ENCODE results near the gene CD180. TPM values are rescaled to one million over a fixed set of nuclear protein-coding genes. Genes with fewer than 3 reads are reported as not detected.
A peak's percentile ranks its signal among the peaks of the same experiment; 100 is the strongest.
"Not testable (repeated sequence)": the region's sequence is repeated elsewhere in the genome, so short reads cannot be mapped to it uniquely, and the experiment has no call there.

CD180 gene
- total RNA-seq, 2 experiments from 2014 or later = 0.08 TPM; not detected in 1

- Histone ChIP-seq H3K27ac (ENCODE audit: low read depth in 1 of 2, low read length in 2 of 2) (no peak overlapping the region), H3K4me1 (ENCODE audit: insufficient read depth, low read length) (peaks cover 7% of the 10 kb centered on the region), H3K4me3 (ENCODE audit: low read length) (no peak overlapping the region), H3K27me3 (ENCODE audit: control insufficient read depth in 1 of 2, insufficient read depth in 2 of 2, low read length in 2 of 2) (no peaks in the 10 kb centered on the region), H3K9me3 (ENCODE audit: control insufficient read depth in 1 of 2, insufficient read depth in 1 of 2, low read length in 2 of 2) (peaks cover 0 to 17% of the 10 kb centered on the region in 2 experiments), H3K36me3 (ENCODE audit: insufficient read depth, low read length) (no peaks in the 10 kb centered on the region)
- Mint-ChIP-seq H3K4me1 (ENCODE audit: low read depth) (peaks cover 18% of the 10 kb centered on the region), H3K9me3 (peaks cover 17% of the 10 kb centered on the region), H3K36me3 (ENCODE audit: low read depth) (peaks cover 27% of the 10 kb centered on the region), H3K27me3 (no peaks in the 10 kb centered on the region), H3K4me3 (no peak overlapping the region), H3K27ac (no peak overlapping the region)
- ATAC-seq (ENCODE audit: poor library complexity) (no peak), DNase-seq (no peak)
- no peak for TF ChIP-seq CTCF (IDR thresholded peaks at IDR 0.05)
- intact Hi-C loops (cut with DNase I, micrococcal nuclease) = no loop called here
- POLR2A ChIA-PET = interaction anchor here (1.1 kb wide), 1 partner anchor 7 kb away, joined by 4 read pairs; no protein-coding TSS in a partner anchor
- CTCF ChIA-PET = no interaction called here
These were observed 22.6 kb downstream of the CD180 start for GRCh38 chr5:67173959-67174358.

- H3K36me3 ChIP-seq (ENCODE audit: insufficient read depth, low read length); H3K27me3 ChIP-seq (ENCODE audit: control insufficient read depth in 1 of 2, insufficient read depth in 2 of 2, low read length in 2 of 2); POLR2A ChIA-PET; H3K27me3 Mint-ChIP-seq; H3K27ac ChIP-seq (ENCODE audit: low read depth in 1 of 2, low read length in 2 of 2); H3K4me3 Mint-ChIP-seq; ATAC-seq (ENCODE audit: poor library complexity); H3K4me3 ChIP-seq (ENCODE audit: low read length); H3K4me1 ChIP-seq (ENCODE audit: insufficient read depth, low read length); CTCF ChIA-PET; DNase-seq; H3K27ac Mint-ChIP-seq; intact Hi-C loops (cut with DNase I, micrococcal nuclease): not testable (repeated sequence)
- peaks cover 30% of the 10 kb centered on the region for H3K36me3 Mint-ChIP-seq (ENCODE audit: low read depth)
- peaks cover 0 to 17% of the 10 kb centered on the region in 2 experiments for H3K9me3 ChIP-seq (ENCODE audit: control insufficient read depth in 1 of 2, insufficient read depth in 1 of 2, low read length in 2 of 2)
- peaks cover 15% of the 10 kb centered on the region for H3K9me3 Mint-ChIP-seq
- peaks cover 20% of the 10 kb centered on the region for H3K4me1 Mint-ChIP-seq (ENCODE audit: low read depth)
These were observed 23.2 kb downstream of the CD180 start for GRCh38 chr5:67173351-67173750.

GRCh38 chr5:67170767-67171166 is 25.8 kb downstream of the CD180 start:
- H3K4me1 ChIP-seq (ENCODE audit: insufficient read depth, low read length) = peaks cover 28% of the 10 kb centered on the region
- no peak for DNase-seq
- Mint-ChIP-seq H3K36me3 (ENCODE audit: low read depth) (peaks cover 32% of the 10 kb centered on the region), H3K4me3 (no peak overlapping the region), H3K9me3 (no peaks in the 10 kb centered on the region), H3K27ac (no peak overlapping the region), H3K4me1 (ENCODE audit: low read depth) (peaks cover 34% of the 10 kb centered on the region), H3K27me3 (no peaks in the 10 kb centered on the region)
- ChIA-PET POLR2A (interaction anchor here (14.4 kb wide), 1 partner anchor 35 kb away, joined by 275 read pairs; no protein-coding TSS in a partner anchor), CTCF (interaction anchor here (0.9 kb wide), 1 partner anchor 26 kb away, joined by 4 read pairs; the partner anchor contains the start of gene CD180)
- ATAC-seq (ENCODE audit: poor library complexity) = no peak
- TF ChIP-seq CTCF (IDR thresholded peaks at IDR 0.05) = no peak
- H3K36me3 ChIP-seq (ENCODE audit: insufficient read depth, low read length) = no peaks in the 10 kb centered on the region
- no peaks in the 10 kb centered on the region for H3K9me3 ChIP-seq (ENCODE audit: control insufficient read depth in 1 of 2, insufficient read depth in 1 of 2, low read length in 2 of 2)
- intact Hi-C loops (cut with DNase I, micrococcal nuclease) = no loop called here
- no peak overlapping the region for H3K27ac ChIP-seq (ENCODE audit: low read depth in 1 of 2, low read length in 2 of 2)
- no peak overlapping the region for H3K4me3 ChIP-seq (ENCODE audit: low read length)
- no peaks in the 10 kb centered on the region for H3K27me3 ChIP-seq (ENCODE audit: control insufficient read depth in 1 of 2, insufficient read depth in 2 of 2, low read length in 2 of 2)

- Mint-ChIP-seq H3K27me3 (no peaks in the 10 kb centered on the region), H3K4me3 (peak overlapping the region; percentile 62), H3K4me1 (ENCODE audit: low read depth) (peaks cover 49% of the 10 kb centered on the region), H3K27ac (peak overlapping the region; percentile 97), H3K36me3 (ENCODE audit: low read depth) (peaks cover 43% of the 10 kb centered on the region), H3K9me3 (no peaks in the 10 kb centered on the region)
- TF ChIP-seq CTCF (IDR thresholded peaks at IDR 0.05) = no peak
- H3K4me3 ChIP-seq (ENCODE audit: low read length) = no peak overlapping the region
- DNase-seq (no peak), ATAC-seq (ENCODE audit: poor library complexity) (no peak)
- CTCF ChIA-PET = interaction anchor here (1.5 to 6.0 kb wide), 2 partner anchors 9 to 39 kb away, joined by 3 to 74 read pairs; no protein-coding TSS in a partner anchor
- peaks cover 55% of the 10 kb centered on the region for H3K4me1 ChIP-seq (ENCODE audit: insufficient read depth, low read length)
- POLR2A ChIA-PET = interaction anchor here (0.6 to 14.4 kb wide), 9 partner anchors 12 to 1088 kb away, joined by 3 to 275 read pairs (median 5); no protein-coding TSS in a partner anchor
- H3K27me3 ChIP-seq (ENCODE audit: control insufficient read depth in 1 of 2, insufficient read depth in 2 of 2, low read length in 2 of 2) = no peaks in the 10 kb centered on the region
- intact Hi-C loops (cut with DNase I, micrococcal nuclease) = loop anchor here in 1 of 2 experiments (10.0 kb wide), 2 partner anchors 163 to 1087 kb away; no protein-coding TSS in a partner anchor
- H3K27ac ChIP-seq (ENCODE audit: low read depth in 1 of 2, low read length in 2 of 2) = peak overlapping the region; percentile 21 to 54
- peaks cover 0 to 20% of the 10 kb centered on the region in 2 experiments for H3K9me3 ChIP-seq (ENCODE audit: control insufficient read depth in 1 of 2, insufficient read depth in 1 of 2, low read length in 2 of 2)
- peaks cover 26% of the 10 kb centered on the region for H3K36me3 ChIP-seq (ENCODE audit: insufficient read depth, low read length)
These were observed 28.5 kb downstream of the CD180 start for GRCh38 chr5:67168069-67168468.

Data from CD4-positive, alpha-beta T cell (primary cell).